GM19438 (cell line): ENCODE results near the gene ISM1.

Experiments used
- ATAC-seq: cut with Tn5 transposase; IDR thresholded peaks from one replicate; pipeline ENCODE4 v1.9.1; 2021; ENCODE audit warnings: low read depth; ENCODE audit not compliant: unreplicated experiment

ISM1 gene

GRCh38 chr20:13340088-13340487, 119.0 kb downstream of the ISM1 start:
- ATAC-seq = no peak

- no peak for ATAC-seq
Measured at GRCh38 chr20:13341737-13342393, 120.8 kb downstream of the ISM1 start.

- no peak for ATAC-seq
Measured at GRCh38 chr20:13342469-13343242, 121.6 kb downstream of the ISM1 start.

- ATAC-seq = no peak
Measured at GRCh38 chr20:13344671-13345070, 123.6 kb downstream of the ISM1 start.

GRCh38 chr20:13348311-13349234, 127.5 kb downstream of the ISM1 start:
- no peak for ATAC-seq

GRCh38 chr20:13349235-13349604, 128.1 kb downstream of the ISM1 start:
- ATAC-seq = no peak
